ENCODE measurements around the gene CAPN7.

CAPN7 gene

GRCh38 chr3:15255215-15255614, 49.2 kb downstream of the CAPN7 start:
- no peak for DNase-seq

GRCh38 chr3:15256861-15257341, 50.9 kb downstream of the CAPN7 start:
- DNase-seq: no peak

GRCh38 chr3:15258720-15259119, 52.7 kb downstream of the CAPN7 start:
- no peak for DNase-seq

GRCh38 chr3:15260531-15260930, 54.5 kb downstream of the CAPN7 start:
- no peak for DNase-seq

GRCh38 chr3:15261274-15261673, 55.2 kb downstream of the CAPN7 start:
- no peak for DNase-seq

- no peak for DNase-seq
Observed at GRCh38 chr3:15262021-15262420, 56.0 kb downstream of the CAPN7 start.

- DNase-seq: no peak
Observed at GRCh38 chr3:15263120-15263519, 57.1 kb downstream of the CAPN7 start.

- no peak for DNase-seq
Observed at GRCh38 chr3:15263926-15264325, 57.9 kb downstream of the CAPN7 start.

- no peak for DNase-seq
Observed at GRCh38 chr3:15264486-15264885, 58.4 kb downstream of the CAPN7 start.

- no peak for DNase-seq
Observed at GRCh38 chr3:15265655-15266509, 59.8 kb downstream of the CAPN7 start.

- no peak for DNase-seq
Observed at GRCh38 chr3:15266510-15267376, 60.7 kb downstream of the CAPN7 start.

GRCh38 chr3:15267502-15267901, 61.5 kb downstream of the CAPN7 start:
- no peak for DNase-seq

GRCh38 chr3:15268033-15268631, 62.1 kb downstream of the CAPN7 start:
- peak; percentile 66 to 84 (median 79) for DNase-seq

- peak; percentile 69 to 93 (median 76) for DNase-seq
Observed at GRCh38 chr3:15269091-15269989, 63.3 kb downstream of the CAPN7 start.

- DNase-seq: no peak
Observed at GRCh38 chr3:15271030-15271429, 65.0 kb downstream of the CAPN7 start.

GRCh38 chr3:15271785-15272381, 65.8 kb downstream of the CAPN7 start:
- peak; percentile 70 to 91 (median 80) for DNase-seq

- no peak for DNase-seq
Observed at GRCh38 chr3:15272426-15273196, 66.6 kb downstream of the CAPN7 start.

- no peak for DNase-seq
Observed at GRCh38 chr3:15273227-15273626, 67.2 kb downstream of the CAPN7 start.

- DNase-seq: no peak
Observed at GRCh38 chr3:15276028-15276724, 70.1 kb downstream of the CAPN7 start.

GRCh38 chr3:15277861-15278500, 71.9 kb downstream of the CAPN7 start:
- DNase-seq: no peak

Measured in T-helper 1 cell (primary cell).